ENCODE data around the gene XYLT2. TPM values are rescaled to one million over a fixed set of nuclear protein-coding genes. Genes with fewer than 3 reads are reported as not detected.
A peak's percentile ranks its signal among the peaks of the same experiment; 100 is the strongest.

The XYLT2 gene
- total RNA-seq, 1 experiment from 2014 or later = 26.4 TPM

DNA sequence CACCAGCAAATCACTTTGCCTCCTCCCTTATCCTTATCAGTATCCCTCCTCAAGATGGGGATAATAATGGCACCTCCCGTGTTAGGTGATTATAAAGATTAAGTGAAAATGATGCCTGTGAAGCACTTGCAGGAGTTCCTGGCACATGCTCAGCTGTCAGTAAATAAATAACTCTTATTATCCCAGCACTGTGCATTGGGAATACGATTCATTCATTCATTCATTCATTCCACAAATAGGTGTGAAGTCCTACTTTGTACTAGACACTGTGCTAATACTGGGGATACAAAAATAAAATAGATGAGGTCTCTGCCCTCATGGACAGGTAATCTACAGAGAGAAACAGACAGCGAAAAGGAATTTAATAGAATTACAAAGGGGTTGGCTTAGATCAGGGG is 2.0 kb downstream of the XYLT2 start:
- no peak overlapping the region for H3T11ph ChIP-seq (ENCODE audit: low read length)
- no peak overlapping the region for H4K91ac ChIP-seq (ENCODE audit: insufficient read length, low read depth, low read length)
- 0 out of 7 replicates have a peak overlapping the region, but pooled peaks of 1 of the 3 experiments have one; percentile 39 for H3K27ac Mint-ChIP-seq
- H3K9me3 Mint-ChIP-seq = no peaks in the 10 kb centered on the region; a peak in 1 of 5 replicates
- H3K79me1 ChIP-seq (ENCODE audit: insufficient read depth, low read depth, low read length, poor library complexity, severe bottlenecking) = no peaks in the 10 kb centered on the region
- peaks cover 2% of the 10 kb centered on the region; the same call in 1 of the 2 replicates for H3K4me1 ChIP-seq (ENCODE audit: insufficient read depth, low read length)
- no peak overlapping the region for H3K56ac ChIP-seq (ENCODE audit: insufficient read length, low read depth, low read length)
- peak overlapping the region; percentile 66 for H3K4me2 ChIP-seq (ENCODE audit: insufficient read depth, insufficient read length, low read length)
- peaks cover 27 to 30% of the 10 kb centered on the region in 2 experiments for H3K4me1 Mint-ChIP-seq
- H3K23ac ChIP-seq (ENCODE audit: insufficient read length, low read depth, low read length) = no peak overlapping the region
- no CpG with 5 or more reads among the region's 3 CpGs for WGBS (ENCODE audit: extremely low coverage, insufficient read length, low lambda C conversion rate)
- no peak overlapping the region for H2BK5ac ChIP-seq (ENCODE audit: insufficient read length, low read length)
- H3K36me3 Mint-ChIP-seq (ENCODE audit: insufficient read depth in 1 of 3, low read depth in 3 of 3) = peaks cover 5 to 9% (median 5%) of the 10 kb centered on the region in 3 experiments; a peak in 5 of 7 replicates
- no peak overlapping the region for H3K4ac ChIP-seq (ENCODE audit: low read depth, low read length)
- no peaks in the 10 kb centered on the region for H3K79me2 ChIP-seq (ENCODE audit: insufficient read depth, low read length)
- H3K9me3 ChIP-seq (ENCODE audit: control insufficient read depth, low read depth, low read length) = no peaks in the 10 kb centered on the region
- no peak overlapping the region for H2AK5ac ChIP-seq (ENCODE audit: insufficient read length, low read length)
- H3K23me2 ChIP-seq (ENCODE audit: insufficient read length, low read depth, low read length, poor library complexity, severe bottlenecking) = peaks cover 9% of the 10 kb centered on the region
- H4K5ac ChIP-seq (ENCODE audit: insufficient read length, low read depth, low read length) = no peak overlapping the region
- H2BK12ac ChIP-seq (ENCODE audit: insufficient read length, low read depth, low read length) = no peak overlapping the region
- DNase-seq = no peak
- no peak overlapping the region for H2AFZ ChIP-seq (ENCODE audit: low read length)
- peaks cover 15% of the 10 kb centered on the region for H3K27me3 Mint-ChIP-seq (ENCODE audit: low read depth)
- no peak overlapping the region for H2BK120ac ChIP-seq (ENCODE audit: low read depth, low read length, poor library complexity, severe bottlenecking)
- TF ChIP-seq, protein P1, sequence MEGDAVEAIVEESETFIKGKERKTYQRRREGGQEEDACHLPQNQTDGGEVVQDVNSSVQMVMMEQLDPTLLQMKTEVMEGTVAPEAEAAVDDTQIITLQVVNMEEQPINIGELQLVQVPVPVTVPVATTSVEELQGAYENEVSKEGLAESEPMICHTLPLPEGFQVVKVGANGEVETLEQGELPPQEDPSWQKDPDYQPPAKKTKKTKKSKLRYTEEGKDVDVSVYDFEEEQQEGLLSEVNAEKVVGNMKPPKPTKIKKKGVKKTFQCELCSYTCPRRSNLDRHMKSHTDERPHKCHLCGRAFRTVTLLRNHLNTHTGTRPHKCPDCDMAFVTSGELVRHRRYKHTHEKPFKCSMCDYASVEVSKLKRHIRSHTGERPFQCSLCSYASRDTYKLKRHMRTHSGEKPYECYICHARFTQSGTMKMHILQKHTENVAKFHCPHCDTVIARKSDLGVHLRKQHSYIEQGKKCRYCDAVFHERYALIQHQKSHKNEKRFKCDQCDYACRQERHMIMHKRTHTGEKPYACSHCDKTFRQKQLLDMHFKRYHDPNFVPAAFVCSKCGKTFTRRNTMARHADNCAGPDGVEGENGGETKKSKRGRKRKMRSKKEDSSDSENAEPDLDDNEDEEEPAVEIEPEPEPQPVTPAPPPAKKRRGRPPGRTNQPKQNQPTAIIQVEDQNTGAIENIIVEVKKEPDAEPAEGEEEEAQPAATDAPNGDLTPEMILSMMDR (conservative IDR thresholded peaks at IDR 0.05) = no peak
- H4K8ac ChIP-seq (replicated peaks; ENCODE audit: insufficient read length, low read depth, low read length) = no peak overlapping the region
- peak overlapping the region; percentile 94 to 96 for H3K4me3 Mint-ChIP-seq
- no peak overlapping the region for H2BK15ac ChIP-seq (ENCODE audit: low read depth, low read length)
- H3K27ac ChIP-seq (ENCODE audit: insufficient read length, low read depth, low read length) = no peak overlapping the region
- H3K9ac ChIP-seq (ENCODE audit: extremely low read depth, insufficient read length, low read length) = no peak overlapping the region
- H3K27me3 ChIP-seq (ENCODE audit: insufficient read depth, low read length) = no peaks in the 10 kb centered on the region; the same call in 1 of the 2 replicates
- H3K14ac ChIP-seq (ENCODE audit: insufficient read depth, low read length) = no peak overlapping the region
- no peaks in the 10 kb centered on the region for H4K20me1 ChIP-seq (ENCODE audit: control insufficient read depth, insufficient read depth, insufficient read length)
- H2BK20ac ChIP-seq (ENCODE audit: low read depth, low read length, poor library complexity, severe bottlenecking) = no peak overlapping the region
- H3K18ac ChIP-seq (ENCODE audit: insufficient read length, low read depth, low read length) = no peak overlapping the region
